Measurements from ENCODE around the gene TSPAN16.

GRCh38 chr19:11295665-11296245, at the start of gene TSPAN16:
- no peak for TF ChIP-seq GATA2 (IDR thresholded peaks at IDR 0.05; ENCODE audit: low read depth, low read length)
- no peak for TF ChIP-seq GATA3 (IDR thresholded peaks at IDR 0.05; ENCODE audit: low read depth, low read length)

Data from SH-SY5Y (cell line).